Chondrocyte (in vitro differentiated cells): ENCODE data around the gene ELL. TPM values are rescaled to one million over a fixed set of nuclear protein-coding genes. Genes with fewer than 3 reads are reported as not detected.

Experiments
- DNase-seq: peaks from one replicate; pipeline ENCODE4 v3.0.0; 2021; ENCODE audit warnings: mixed read lengths, low spot score
- H3K27ac Mint-ChIP-seq: one replicate; pipeline ENCODE4 v1.8.0; 2021; ENCODE audit warnings: mild to moderate bottlenecking, moderate library complexity, mixed read lengths; ENCODE audit not compliant: unreplicated experiment
- H3K27me3 Mint-ChIP-seq: 2 replicates; pipeline ENCODE4 v1.8.0; 2021; ENCODE audit warnings: low read depth, mixed read lengths
- H3K36me3 Mint-ChIP-seq: 2 replicates; pipeline ENCODE4 v1.8.0; 2021; ENCODE audit warnings: low read depth, mixed read lengths
- H3K4me1 Mint-ChIP-seq: 2 replicates; pipeline ENCODE4 v1.8.0; 2021; ENCODE audit warnings: low read depth, mild to moderate bottlenecking, mixed read lengths
- H3K4me3 Mint-ChIP-seq: one replicate; pipeline ENCODE4 v1.8.0; 2021; ENCODE audit warnings: mild to moderate bottlenecking, moderate library complexity, mixed read lengths; ENCODE audit not compliant: unreplicated experiment
- H3K9me3 Mint-ChIP-seq: 2 replicates; pipeline ENCODE4 v1.8.0; 2021; ENCODE audit warnings: low read depth, mixed read lengths
- CTCF ChIP-seq: fragments of 200-600 bp; sonication (generic); IDR thresholded peaks from 2 replicates; pipeline ENCODE4 v1.5.0; 2021; ENCODE audit warnings: antibody characterized with exemption, mild to moderate bottlenecking, moderate library complexity
- total RNA-seq: library from RNA; stranded (reverse); gene quantifications from 3 replicates; pipeline ENCODE4 v1.2.1, GENCODE V29; 2021

Gene ELL
- total RNA-seq, 1 donor from 2014 or later: 14.0 TPM

- no peak overlapping the region for H3K27ac Mint-ChIP-seq
- H3K27me3 Mint-ChIP-seq: no peaks in the 10 kb centered on the region
- H3K4me3 Mint-ChIP-seq: no peak overlapping the region
- H3K36me3 Mint-ChIP-seq: no peaks in the 10 kb centered on the region
- H3K9me3 Mint-ChIP-seq: no peaks in the 10 kb centered on the region
- no peak for DNase-seq
- H3K4me1 Mint-ChIP-seq: peaks cover 43% of the 10 kb centered on the region
- no peak for TF ChIP-seq CTCF
Measured at GRCh38 chr19:18475004-18475453, 46.8 kb downstream of the ELL start.

- Mint-ChIP-seq H3K9me3 (no peaks in the 10 kb centered on the region), H3K36me3 (no peaks in the 10 kb centered on the region), H3K27ac (no peak overlapping the region), H3K4me1 (peaks cover 41% of the 10 kb centered on the region), H3K27me3 (no peaks in the 10 kb centered on the region), H3K4me3 (no peak overlapping the region)
- DNase-seq: no peak
- TF ChIP-seq CTCF: no peak
Measured at GRCh38 chr19:18474366-18474887, 47.4 kb downstream of the ELL start.

- Mint-ChIP-seq H3K9me3 (no peaks in the 10 kb centered on the region), H3K27me3 (no peaks in the 10 kb centered on the region), H3K4me3 (no peak overlapping the region), H3K36me3 (no peaks in the 10 kb centered on the region), H3K4me1 (peaks cover 38% of the 10 kb centered on the region), H3K27ac (no peak overlapping the region)
- no peak for DNase-seq
- no peak for TF ChIP-seq CTCF
Measured at GRCh38 chr19:18473706-18474087, 48.2 kb downstream of the ELL start.

DNA sequence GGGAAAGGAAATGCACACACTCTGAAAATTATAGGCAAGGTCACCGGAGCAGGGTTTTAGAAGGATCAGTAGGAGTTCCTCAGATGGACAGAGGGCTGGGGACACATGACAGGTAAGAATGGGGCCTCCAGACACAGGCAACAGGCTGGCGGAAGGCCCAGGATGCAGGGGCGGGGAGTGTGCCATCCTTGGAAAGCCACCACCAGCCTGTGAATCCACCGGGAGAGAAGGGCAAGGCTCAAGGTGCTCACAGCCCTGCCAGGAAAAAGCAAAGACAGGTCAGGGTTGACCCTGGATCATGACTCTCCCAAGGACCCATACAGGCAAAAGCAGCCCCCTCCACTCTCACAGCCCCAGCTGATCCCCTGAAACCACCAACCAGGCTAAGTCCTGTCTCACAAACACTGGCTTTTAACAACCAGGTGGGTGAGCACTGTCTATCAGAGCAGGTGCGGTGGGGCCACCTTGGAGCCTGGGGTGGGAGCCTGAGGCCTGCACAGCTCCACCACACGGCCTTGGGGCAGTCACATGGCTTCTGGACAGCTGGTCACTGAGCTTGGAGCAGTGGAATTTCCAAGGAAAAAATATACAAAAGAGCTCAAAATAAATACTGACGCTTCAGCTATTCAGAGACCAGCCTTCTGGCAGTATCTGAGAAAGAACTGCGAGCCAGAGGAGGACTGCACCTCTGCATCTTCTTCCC lies 48.7 kb downstream of the ELL start:
- no peak for DNase-seq
- H3K27me3 Mint-ChIP-seq: no peaks in the 10 kb centered on the region
- no peak overlapping the region for H3K4me3 Mint-ChIP-seq
- no peaks in the 10 kb centered on the region for H3K9me3 Mint-ChIP-seq
- no peak overlapping the region for H3K27ac Mint-ChIP-seq
- TF ChIP-seq CTCF: no peak
- peaks cover 41% of the 10 kb centered on the region for H3K4me1 Mint-ChIP-seq
- H3K36me3 Mint-ChIP-seq: no peaks in the 10 kb centered on the region

- H3K4me3 Mint-ChIP-seq: no peak overlapping the region
- no peaks in the 10 kb centered on the region for H3K27me3 Mint-ChIP-seq
- no peaks in the 10 kb centered on the region for H3K36me3 Mint-ChIP-seq
- H3K9me3 Mint-ChIP-seq: no peaks in the 10 kb centered on the region
- H3K27ac Mint-ChIP-seq: no peak overlapping the region
- H3K4me1 Mint-ChIP-seq: peaks cover 42% of the 10 kb centered on the region
- TF ChIP-seq CTCF: no peak
- no peak for DNase-seq
Measured at GRCh38 chr19:18470787-18471186, 51.1 kb downstream of the ELL start.
